ENCODE measurements around the gene EML1. TPM values are rescaled to one million over a fixed set of nuclear protein-coding genes. Genes with fewer than 3 reads are reported as not detected.

Gene EML1
- total and polyA plus RNA-seq, 3 donors from 2014 or later, result 18.1 to 22.7 (median 22.0) TPM

DNA sequence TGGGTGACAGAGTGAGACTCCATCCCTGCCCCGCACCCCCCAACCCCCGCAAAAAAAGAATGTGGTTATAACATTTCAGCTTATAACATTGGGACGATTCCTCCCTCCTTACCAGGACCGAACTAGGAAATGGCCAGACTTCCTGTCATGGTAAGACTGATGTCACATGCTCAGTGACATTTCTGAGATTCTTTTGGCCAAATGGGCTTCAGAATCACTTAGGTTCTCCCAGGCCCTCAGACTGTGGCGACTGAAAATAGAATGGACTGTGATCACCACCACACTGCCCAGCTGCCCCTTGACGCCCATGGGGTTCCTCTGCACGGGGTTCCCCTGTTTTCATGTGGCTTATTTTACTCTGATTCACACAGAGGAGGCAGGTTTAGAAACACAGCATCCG is 157.0 kb downstream of the EML1 start:
- Histone ChIP-seq H3K27me3 (no peaks in the 10 kb centered on the region), H3K36me3 (ENCODE audit: low read depth, missing control alignments) (no peaks in the 10 kb centered on the region), H3K4me3 (no peak overlapping the region), H3K4me1 (peaks cover 7% of the 10 kb centered on the region), H3K27ac (no peak overlapping the region), H3K9me3 (no peaks in the 10 kb centered on the region)
- no peak for DNase-seq
- intact Hi-C loops (cut with DNase I; ENCODE audit: low total_unique reads), result no loop called here
- WGBS, 2 donors, result 64 to 84% methylated on average over 7 to 8 of the region's 8 CpGs
- TF ChIP-seq POLR2A (IDR thresholded peaks at IDR 0.05), result no peak
- TF ChIP-seq, protein P1, sequence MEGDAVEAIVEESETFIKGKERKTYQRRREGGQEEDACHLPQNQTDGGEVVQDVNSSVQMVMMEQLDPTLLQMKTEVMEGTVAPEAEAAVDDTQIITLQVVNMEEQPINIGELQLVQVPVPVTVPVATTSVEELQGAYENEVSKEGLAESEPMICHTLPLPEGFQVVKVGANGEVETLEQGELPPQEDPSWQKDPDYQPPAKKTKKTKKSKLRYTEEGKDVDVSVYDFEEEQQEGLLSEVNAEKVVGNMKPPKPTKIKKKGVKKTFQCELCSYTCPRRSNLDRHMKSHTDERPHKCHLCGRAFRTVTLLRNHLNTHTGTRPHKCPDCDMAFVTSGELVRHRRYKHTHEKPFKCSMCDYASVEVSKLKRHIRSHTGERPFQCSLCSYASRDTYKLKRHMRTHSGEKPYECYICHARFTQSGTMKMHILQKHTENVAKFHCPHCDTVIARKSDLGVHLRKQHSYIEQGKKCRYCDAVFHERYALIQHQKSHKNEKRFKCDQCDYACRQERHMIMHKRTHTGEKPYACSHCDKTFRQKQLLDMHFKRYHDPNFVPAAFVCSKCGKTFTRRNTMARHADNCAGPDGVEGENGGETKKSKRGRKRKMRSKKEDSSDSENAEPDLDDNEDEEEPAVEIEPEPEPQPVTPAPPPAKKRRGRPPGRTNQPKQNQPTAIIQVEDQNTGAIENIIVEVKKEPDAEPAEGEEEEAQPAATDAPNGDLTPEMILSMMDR (IDR thresholded peaks at IDR 0.05), result no peak

DNA sequence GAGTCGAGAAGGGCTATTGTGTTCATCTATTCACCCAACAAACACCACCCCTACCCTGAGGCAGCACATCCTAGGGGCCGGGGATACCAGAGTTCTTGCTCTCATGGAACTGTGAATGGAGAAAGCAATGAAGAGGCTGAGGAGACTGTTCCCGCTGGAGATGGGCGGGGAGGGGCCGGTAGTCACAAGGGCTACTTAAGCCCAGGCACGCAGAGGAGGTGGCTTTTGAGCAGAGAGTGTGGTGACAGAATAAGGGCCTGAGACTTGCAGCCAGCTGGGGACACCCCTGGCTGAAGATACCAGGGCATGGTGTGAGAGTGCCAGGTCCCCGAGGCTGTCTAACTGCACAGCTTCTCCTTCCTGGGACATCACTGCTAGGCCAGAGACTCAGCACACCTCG is 157.9 kb downstream of the EML1 start:
- no peak overlapping the region for H3K4me3 ChIP-seq
- WGBS, 2 donors, result 74 to 82% methylated on average over 8 of the region's 8 CpGs
- H3K27ac ChIP-seq, result no peak overlapping the region
- intact Hi-C loops (cut with DNase I; ENCODE audit: low total_unique reads), result no loop called here
- H3K36me3 ChIP-seq (ENCODE audit: low read depth, missing control alignments), result no peaks in the 10 kb centered on the region
- H3K27me3 ChIP-seq, result no peaks in the 10 kb centered on the region
- DNase-seq, result no peak
- TF ChIP-seq, protein P1 (IDR thresholded peaks at IDR 0.05), result no peak
- no peak for TF ChIP-seq POLR2A (IDR thresholded peaks at IDR 0.05)
- peaks cover 7% of the 10 kb centered on the region for H3K4me1 ChIP-seq
- H3K9me3 ChIP-seq, result no peaks in the 10 kb centered on the region

DNA sequence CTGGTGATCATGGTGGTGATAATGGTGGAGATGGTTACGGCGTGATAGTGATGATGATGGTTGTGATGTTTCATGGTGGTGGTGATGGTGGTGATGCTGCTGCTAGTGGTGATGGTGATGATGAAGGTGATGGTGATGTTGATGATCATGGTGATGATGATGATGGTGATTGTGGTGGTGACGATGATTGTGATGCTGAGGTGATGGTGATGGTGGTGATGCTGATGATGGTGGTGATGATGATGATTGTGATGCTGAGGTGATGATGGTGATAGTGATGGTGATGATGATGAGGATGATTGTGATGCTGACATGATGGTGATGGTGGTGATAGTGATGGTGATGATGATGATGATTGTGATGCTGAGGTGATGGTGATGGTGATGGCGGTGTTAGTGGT is 158.8 kb downstream of the EML1 start:
- DNase-seq, result no peak
- Histone ChIP-seq H3K27ac (no peak overlapping the region), H3K4me3 (no peak overlapping the region), H3K27me3 (no peaks in the 10 kb centered on the region), H3K36me3 (ENCODE audit: low read depth, missing control alignments) (no peaks in the 10 kb centered on the region), H3K4me1 (no peaks in the 10 kb centered on the region), H3K9me3 (no peaks in the 10 kb centered on the region)
- intact Hi-C loops (cut with DNase I; ENCODE audit: low total_unique reads), result no loop called here
- 95 to 96% methylated on average over 4 of the region's 4 CpGs for WGBS, 2 donors
- TF ChIP-seq, protein P1 (IDR thresholded peaks at IDR 0.05), result no peak
- no peak for TF ChIP-seq POLR2A (IDR thresholded peaks at IDR 0.05)

DNA sequence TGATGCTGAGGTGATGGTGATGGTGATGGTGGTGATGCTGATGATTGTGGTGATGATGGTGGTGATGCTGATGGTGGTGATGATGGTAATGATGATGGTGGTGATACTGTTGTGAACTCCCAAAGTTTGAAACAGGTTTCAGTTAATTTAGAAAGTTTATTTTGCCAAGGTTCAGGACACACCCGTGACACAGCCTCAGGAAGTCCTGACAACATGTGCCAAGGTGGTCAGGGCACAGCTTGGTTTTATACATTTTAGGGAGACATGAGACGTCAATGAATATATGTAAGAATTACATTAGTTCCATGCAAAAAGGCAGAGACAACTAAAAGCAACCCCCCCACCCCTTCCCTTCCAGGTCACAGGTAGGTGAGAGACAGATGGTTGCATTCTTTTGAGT is 159.2 kb downstream of the EML1 start:
- DNase-seq, result no peak
- Histone ChIP-seq H3K27me3 (no peaks in the 10 kb centered on the region), H3K9me3 (no peaks in the 10 kb centered on the region), H3K4me1 (no peaks in the 10 kb centered on the region), H3K36me3 (ENCODE audit: low read depth, missing control alignments) (no peaks in the 10 kb centered on the region), H3K27ac (no peak overlapping the region), H3K4me3 (no peak overlapping the region)
- intact Hi-C loops (cut with DNase I; ENCODE audit: low total_unique reads), result no loop called here
- TF ChIP-seq, protein P1 (IDR thresholded peaks at IDR 0.05), result no peak
- TF ChIP-seq POLR2A (IDR thresholded peaks at IDR 0.05), result no peak
- WGBS, 2 donors, result 43 to 46% methylated on average over 2 of the region's 2 CpGs

DNA sequence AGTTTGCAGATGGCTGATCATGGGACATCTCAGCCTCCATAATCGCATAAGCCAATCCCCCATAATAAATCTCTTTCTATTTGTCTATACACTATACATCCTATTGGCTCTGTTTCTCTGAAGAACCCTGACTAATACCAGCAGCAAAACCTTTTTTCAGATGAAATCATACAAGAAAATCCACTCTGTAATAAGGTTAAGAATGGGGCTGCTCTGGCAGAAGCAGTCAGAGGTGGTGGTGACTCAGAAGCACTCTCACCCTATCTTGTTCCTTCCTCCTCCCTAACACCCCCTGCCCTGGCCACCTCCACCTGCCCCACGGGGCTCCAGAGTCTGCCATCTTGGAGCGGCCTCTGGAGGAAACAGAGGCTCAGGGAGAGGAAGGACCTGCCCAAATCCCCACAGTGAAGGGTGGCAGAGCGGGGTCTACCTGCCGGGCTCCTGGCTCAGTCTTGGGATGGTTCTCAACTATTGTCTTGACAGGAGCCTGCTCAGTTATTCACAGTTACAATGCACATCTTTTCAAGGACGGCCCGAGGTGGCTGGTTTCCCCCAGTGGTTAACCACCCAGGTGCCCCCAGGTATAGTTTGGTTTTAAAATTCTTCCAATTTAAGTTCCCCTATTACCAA is 162.7 kb downstream of the EML1 start:
- intact Hi-C loops (cut with DNase I; ENCODE audit: low total_unique reads), result no loop called here
- Histone ChIP-seq H3K4me1 (no peaks in the 10 kb centered on the region), H3K27ac (no peak overlapping the region), H3K4me3 (no peak overlapping the region), H3K9me3 (no peaks in the 10 kb centered on the region), H3K36me3 (ENCODE audit: low read depth, missing control alignments) (no peaks in the 10 kb centered on the region), H3K27me3 (no peaks in the 10 kb centered on the region)
- 90% methylated on average over 7 of the region's 7 CpGs for WGBS, 2 donors
- no peak for DNase-seq
- no peak for TF ChIP-seq POLR2A (IDR thresholded peaks at IDR 0.05)
- TF ChIP-seq, protein P1 (IDR thresholded peaks at IDR 0.05), result no peak
